Measurements from ENCODE around the gene RDM1.

DNA sequence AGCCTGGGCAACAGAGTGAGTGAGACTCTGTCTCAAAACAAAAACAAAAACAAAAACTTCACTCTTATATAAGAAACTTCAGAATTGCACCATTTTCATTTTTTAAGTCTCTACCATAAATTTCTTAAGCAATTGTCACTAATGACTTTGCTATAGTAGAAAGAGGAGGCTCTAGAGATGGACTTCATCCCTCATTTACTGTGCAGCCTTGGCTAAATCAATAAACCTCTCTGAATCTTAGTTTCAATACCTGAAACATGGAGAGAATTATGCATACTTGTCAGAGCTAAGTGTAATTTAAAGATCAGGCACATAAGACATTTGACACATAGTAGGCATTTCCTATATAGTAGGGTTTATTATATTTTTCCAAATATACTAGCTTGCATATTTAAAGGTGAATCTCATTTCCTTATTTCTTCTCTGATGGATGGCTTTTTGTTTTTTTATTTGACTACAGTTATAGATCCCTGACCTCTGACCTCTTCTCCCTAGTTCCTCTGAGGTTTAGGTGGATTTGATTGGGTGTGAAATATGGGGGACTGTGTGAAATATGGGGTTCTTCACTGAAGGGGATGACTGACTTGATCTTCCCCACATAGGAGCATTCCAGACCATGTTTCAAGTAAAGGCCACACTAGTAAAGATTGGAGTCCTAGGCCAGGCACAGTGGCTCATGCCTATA, 53.1 kb downstream of the RDM1 start:
- no peak for TF ChIP-seq CEBPB (IDR thresholded peaks at IDR 0.05; ENCODE audit: low read depth)
- TF ChIP-seq EZH2 (IDR thresholded peaks at IDR 0.05) = no peak
- no peak for TF ChIP-seq YY1 (IDR thresholded peaks at IDR 0.05; ENCODE audit: extremely low read depth, insufficient replicate concordance, low read depth, low read length)
- TF ChIP-seq POLR2AphosphoS5 (IDR thresholded peaks at IDR 0.05; ENCODE audit: low read depth, low read length) = no peak
- TF ChIP-seq, protein P1, sequence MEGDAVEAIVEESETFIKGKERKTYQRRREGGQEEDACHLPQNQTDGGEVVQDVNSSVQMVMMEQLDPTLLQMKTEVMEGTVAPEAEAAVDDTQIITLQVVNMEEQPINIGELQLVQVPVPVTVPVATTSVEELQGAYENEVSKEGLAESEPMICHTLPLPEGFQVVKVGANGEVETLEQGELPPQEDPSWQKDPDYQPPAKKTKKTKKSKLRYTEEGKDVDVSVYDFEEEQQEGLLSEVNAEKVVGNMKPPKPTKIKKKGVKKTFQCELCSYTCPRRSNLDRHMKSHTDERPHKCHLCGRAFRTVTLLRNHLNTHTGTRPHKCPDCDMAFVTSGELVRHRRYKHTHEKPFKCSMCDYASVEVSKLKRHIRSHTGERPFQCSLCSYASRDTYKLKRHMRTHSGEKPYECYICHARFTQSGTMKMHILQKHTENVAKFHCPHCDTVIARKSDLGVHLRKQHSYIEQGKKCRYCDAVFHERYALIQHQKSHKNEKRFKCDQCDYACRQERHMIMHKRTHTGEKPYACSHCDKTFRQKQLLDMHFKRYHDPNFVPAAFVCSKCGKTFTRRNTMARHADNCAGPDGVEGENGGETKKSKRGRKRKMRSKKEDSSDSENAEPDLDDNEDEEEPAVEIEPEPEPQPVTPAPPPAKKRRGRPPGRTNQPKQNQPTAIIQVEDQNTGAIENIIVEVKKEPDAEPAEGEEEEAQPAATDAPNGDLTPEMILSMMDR (IDR thresholded peaks at IDR 0.05 in 2 of 3, conservative IDR thresholded peaks at IDR 0.05 in 1 of 3; ENCODE audit: borderline replicate concordance in 1 of 3, insufficient read depth in 1 of 3, low read depth in 2 of 3, low read length in 2 of 3) = no peak
- TF ChIP-seq RAD21 (IDR thresholded peaks at IDR 0.05; ENCODE audit: low read depth) = no peak
- TF ChIP-seq TCF7L2 (IDR thresholded peaks at IDR 0.05; ENCODE audit: borderline replicate concordance, extremely low read depth, insufficient read depth, insufficient read length) = no peak
- TF ChIP-seq, protein P2, sequence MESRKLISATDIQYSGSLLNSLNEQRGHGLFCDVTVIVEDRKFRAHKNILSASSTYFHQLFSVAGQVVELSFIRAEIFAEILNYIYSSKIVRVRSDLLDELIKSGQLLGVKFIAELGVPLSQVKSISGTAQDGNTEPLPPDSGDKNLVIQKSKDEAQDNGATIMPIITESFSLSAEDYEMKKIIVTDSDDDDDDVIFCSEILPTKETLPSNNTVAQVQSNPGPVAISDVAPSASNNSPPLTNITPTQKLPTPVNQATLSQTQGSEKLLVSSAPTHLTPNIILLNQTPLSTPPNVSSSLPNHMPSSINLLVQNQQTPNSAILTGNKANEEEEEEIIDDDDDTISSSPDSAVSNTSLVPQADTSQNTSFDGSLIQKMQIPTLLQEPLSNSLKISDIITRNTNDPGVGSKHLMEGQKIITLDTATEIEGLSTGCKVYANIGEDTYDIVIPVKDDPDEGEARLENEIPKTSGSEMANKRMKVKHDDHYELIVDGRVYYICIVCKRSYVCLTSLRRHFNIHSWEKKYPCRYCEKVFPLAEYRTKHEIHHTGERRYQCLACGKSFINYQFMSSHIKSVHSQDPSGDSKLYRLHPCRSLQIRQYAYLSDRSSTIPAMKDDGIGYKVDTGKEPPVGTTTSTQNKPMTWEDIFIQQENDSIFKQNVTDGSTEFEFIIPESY (IDR thresholded peaks at IDR 0.05; ENCODE audit: extremely low read depth, insufficient replicate concordance, low read length) = no peak
- TF ChIP-seq, protein P3, sequence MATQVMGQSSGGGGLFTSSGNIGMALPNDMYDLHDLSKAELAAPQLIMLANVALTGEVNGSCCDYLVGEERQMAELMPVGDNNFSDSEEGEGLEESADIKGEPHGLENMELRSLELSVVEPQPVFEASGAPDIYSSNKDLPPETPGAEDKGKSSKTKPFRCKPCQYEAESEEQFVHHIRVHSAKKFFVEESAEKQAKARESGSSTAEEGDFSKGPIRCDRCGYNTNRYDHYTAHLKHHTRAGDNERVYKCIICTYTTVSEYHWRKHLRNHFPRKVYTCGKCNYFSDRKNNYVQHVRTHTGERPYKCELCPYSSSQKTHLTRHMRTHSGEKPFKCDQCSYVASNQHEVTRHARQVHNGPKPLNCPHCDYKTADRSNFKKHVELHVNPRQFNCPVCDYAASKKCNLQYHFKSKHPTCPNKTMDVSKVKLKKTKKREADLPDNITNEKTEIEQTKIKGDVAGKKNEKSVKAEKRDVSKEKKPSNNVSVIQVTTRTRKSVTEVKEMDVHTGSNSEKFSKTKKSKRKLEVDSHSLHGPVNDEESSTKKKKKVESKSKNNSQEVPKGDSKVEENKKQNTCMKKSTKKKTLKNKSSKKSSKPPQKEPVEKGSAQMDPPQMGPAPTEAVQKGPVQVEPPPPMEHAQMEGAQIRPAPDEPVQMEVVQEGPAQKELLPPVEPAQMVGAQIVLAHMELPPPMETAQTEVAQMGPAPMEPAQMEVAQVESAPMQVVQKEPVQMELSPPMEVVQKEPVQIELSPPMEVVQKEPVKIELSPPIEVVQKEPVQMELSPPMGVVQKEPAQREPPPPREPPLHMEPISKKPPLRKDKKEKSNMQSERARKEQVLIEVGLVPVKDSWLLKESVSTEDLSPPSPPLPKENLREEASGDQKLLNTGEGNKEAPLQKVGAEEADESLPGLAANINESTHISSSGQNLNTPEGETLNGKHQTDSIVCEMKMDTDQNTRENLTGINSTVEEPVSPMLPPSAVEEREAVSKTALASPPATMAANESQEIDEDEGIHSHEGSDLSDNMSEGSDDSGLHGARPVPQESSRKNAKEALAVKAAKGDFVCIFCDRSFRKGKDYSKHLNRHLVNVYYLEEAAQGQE (IDR thresholded peaks at IDR 0.05; ENCODE audit: low read depth) = no peak
- no peak for TF ChIP-seq POLR2A (IDR thresholded peaks at IDR 0.05; ENCODE audit: borderline replicate concordance, extremely low read depth, insufficient read depth, insufficient read length)
- no peak for TF ChIP-seq EZH2phosphoT487 (IDR thresholded peaks at IDR 0.05; ENCODE audit: borderline replicate concordance)
- TF ChIP-seq SP1 (IDR thresholded peaks at IDR 0.05; ENCODE audit: low read depth) = no peak
- TF ChIP-seq ZFX (IDR thresholded peaks at IDR 0.05) = no peak
